Ovary (tissue), 9 donors: ENCODE measurements around the gene NAV2. TPM values are rescaled to one million over a fixed set of nuclear protein-coding genes. Genes with fewer than 3 reads are reported as not detected.
A peak's percentile ranks its signal among the peaks of the same experiment; 100 is the strongest.

ENCODE experiments used
- DNase-seq, 5 donors: peaks; one replicate each; pipeline ENCODE4 v3.0.0-alpha.2; 2019 to 2020
- H3K27ac ChIP-seq, 2 donors: fragments of 200-600 bp; one replicate each; pipeline versions ENCODE4 v1.5.1 to v1.8.0; 2019 to 2022
- H3K27me3 ChIP-seq: fragments of 200-600 bp; one replicate; pipeline ENCODE4 v1.8.0; 2022
- H3K36me3 ChIP-seq: fragments of 200-600 bp; sonication (generic); one replicate; pipeline ENCODE4 v1.5.1; 2019
- H3K4me1 ChIP-seq: one replicate; pipeline ENCODE4 v1.8.1; 2013; ENCODE audit warnings: mild to moderate bottlenecking, moderate library complexity; ENCODE audit not compliant: insufficient read depth
- H3K4me3 ChIP-seq: fragments of 200-600 bp; sonication (generic); one replicate; pipeline ENCODE4 v1.5.1; 2017
- H3K9me3 ChIP-seq, 2 donors: fragments of 200-600 bp in 1 of 2; sonication (generic) in 1 of 2; one replicate each; pipeline versions ENCODE4 v1.5.1 to v1.8.1; 2013 to 2019; ENCODE audit warnings: mild to moderate bottlenecking in 1 of 2, moderate library complexity in 1 of 2
- CTCF ChIP-seq, 3 donors: fragments of 450-650 bp in 2 of 3; fragments of 200-600 bp in 1 of 3; IDR thresholded peaks; one replicate each; pipeline versions ENCODE4 v1.5.1 to v1.8.0; 2016 to 2022; ENCODE audit warnings: antibody characterized with exemption in 3 of 3, mild to moderate bottlenecking in 1 of 3
- EP300 ChIP-seq: sonication (generic); formaldehyde crosslinking; IDR thresholded peaks from one replicate; pipeline ENCODE4 v1.6.1; 2017; ENCODE audit warnings: antibody characterized with exemption
- POLR2A ChIP-seq: fragments of 450-650 bp; IDR thresholded peaks from one replicate; pipeline ENCODE4 v1.6.1; 2017; ENCODE audit warnings: antibody characterized with exemption, mild to moderate bottlenecking, moderate library complexity
- WGBS, 3 donors: extraction: QIAGEN DNeasy Blood & Tissue Kit in 1 of 3; methylation state at CpG; one replicate each; pipeline versions ENCODE4 v1.1.5 to v1.1.7; 2013 to 2017; 5-methylcytosine and 5-hydroxymethylcytosine counted together
- intact Hi-C, 4 donors: fragments of 100-400 bp; cut with DNase I; formaldehyde crosslinking; loops; one replicate each; pipeline versions ENCODE4 v1.11.0 to v1.15.1; 2022 to 2023
- polyA plus RNA-seq, 2 donors: library from polyadenylated mRNA; stranded (reverse); fragments of 200-250 nt in 1 of 2; fragments of 350-450 nt in 1 of 2; fragmentation: Illumina TruSeq in 1 of 2; extraction: RNeasy Lipid Tissue Mini Kit (QIAGEN cat#74804) in 1 of 2; gene quantifications; one replicate each; pipeline ENCODE4 v1.2.3, GENCODE V29; 2013 to 2014
- total RNA-seq, 7 donors: library from RNA; depleted of rRNA in 2 of 7; stranded (reverse); fragments of >200 nt in 2 of 7; fragmentation: NEBNext Ultra II Directional in 3 of 7; extraction: Animal tissue kit (Norgen Biotek cat#: 25700) in 3 of 7; gene quantifications; one replicate each; pipeline versions ENCODE4 v1.1.0 to v1.2.4, GENCODE V29; 2016 to 2023
- donor health status: DM: no; HTN: no; CAD: no; lungs with moderate emphysema.
- donor health status: DM: no; HTN: no; CAD: no.
- donor health status: Bipolar disorder and iron deficiency.
- donor health status: DM: yes; HTN: yes; CAD: no.
- donor health status: DM: no; HTN: no; CAD: no.
- donor health status: DM: yes; HTN: yes; CAD: no.

NAV2 gene
- total and polyA plus RNA-seq, 9 donors = 2.9 to 14.1 (median 7.8) TPM

- 1 to 2% (median 2%) methylated on average over 43 to 45 of the region's 45 CpGs for WGBS, 3 donors
- H3K4me1 ChIP-seq = peaks cover 2% of the 10 kb centered on the region
- no peak overlapping the region for H3K4me3 ChIP-seq
- no peaks in the 10 kb centered on the region for H3K27me3 ChIP-seq
- no peak overlapping the region for H3K27ac ChIP-seq
- intact Hi-C loops = no loop called here
- TF ChIP-seq EP300 (no peak), CTCF (IDR thresholded peaks at IDR 0.05) (no peak), POLR2A (no peak)
- peaks cover 0 to 13% of the 10 kb centered on the region in 2 donors for H3K9me3 ChIP-seq
- DNase-seq = no peak
- no peaks in the 10 kb centered on the region for H3K36me3 ChIP-seq
Measured at GRCh38 chr11:20156876-20157613, 444.4 kb downstream of the NAV2 start.

DNA sequence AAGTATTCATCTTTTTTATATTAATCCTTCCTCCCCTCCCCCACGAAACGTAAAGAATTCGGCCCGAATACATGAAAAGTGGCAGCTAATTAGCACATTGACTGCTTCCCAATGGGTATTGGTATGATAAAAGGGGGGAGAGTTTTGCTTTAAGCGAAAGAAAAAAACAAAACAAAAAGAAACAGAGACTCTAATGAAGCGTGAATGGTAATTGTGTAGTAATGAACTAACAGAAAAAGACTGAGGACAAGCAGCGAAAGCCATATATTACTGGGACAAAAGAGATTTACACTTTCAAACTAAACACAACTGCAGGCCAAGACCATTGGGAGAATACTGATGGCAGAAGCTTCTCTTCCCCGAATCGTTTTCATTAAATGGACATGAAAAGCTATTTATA is 445.1 kb downstream of the NAV2 start:
- H3K27me3 ChIP-seq = no peaks in the 10 kb centered on the region
- 5 to 6% (median 5%) methylated on average over 9 of the region's 9 CpGs for WGBS, 3 donors
- intact Hi-C loops = no loop called here
- DNase-seq = no peak
- no peak for TF ChIP-seq CTCF (IDR thresholded peaks at IDR 0.05)
- no peak for TF ChIP-seq EP300
- no peak for TF ChIP-seq POLR2A
- no peaks in the 10 kb centered on the region for H3K36me3 ChIP-seq
- H3K9me3 ChIP-seq = peaks cover 0 to 13% of the 10 kb centered on the region in 2 donors
- peaks cover 2% of the 10 kb centered on the region for H3K4me1 ChIP-seq
- no peak overlapping the region for H3K4me3 ChIP-seq
- no peak overlapping the region for H3K27ac ChIP-seq

DNA sequence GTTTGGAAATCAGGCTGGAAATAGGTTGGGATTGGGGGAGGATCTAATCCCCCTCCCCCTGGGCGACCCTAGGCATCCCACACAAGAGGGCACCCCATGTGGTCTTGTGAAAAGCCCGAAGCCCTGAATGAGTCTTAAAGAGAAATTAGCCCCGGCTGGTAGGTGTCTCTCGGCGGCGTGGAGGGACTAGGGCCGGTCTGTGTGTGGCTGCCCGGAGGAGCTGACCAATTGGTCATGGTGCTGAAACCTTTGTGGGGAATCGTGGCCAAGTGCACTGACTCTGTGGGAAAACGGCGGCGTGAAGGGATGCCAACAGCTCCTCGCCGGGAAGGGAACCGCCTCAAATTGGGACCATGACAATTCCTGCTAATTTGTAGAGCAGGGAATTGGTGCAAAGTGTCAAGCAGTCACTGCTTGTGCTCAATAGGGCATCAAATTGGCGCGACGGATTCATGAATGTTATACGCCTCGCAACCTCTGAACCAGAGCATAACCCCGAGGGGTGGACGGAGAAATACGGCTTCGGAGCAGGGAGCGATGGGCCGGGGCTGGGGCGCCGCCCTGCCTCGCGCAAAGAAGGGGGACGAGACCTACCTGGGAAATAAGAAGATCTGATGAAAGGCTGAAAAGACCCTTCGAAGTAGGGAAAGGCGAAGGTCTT is 446.1 kb downstream of the NAV2 start:
- DNase-seq = peak in 4 of 5 donors; percentile 17 to 63 (median 46)
- no peaks in the 10 kb centered on the region for H3K27me3 ChIP-seq
- H3K9me3 ChIP-seq = peaks cover 0 to 13% of the 10 kb centered on the region in 2 donors
- no peak overlapping the region for H3K27ac ChIP-seq
- intact Hi-C loops = no loop called here
- WGBS, 3 donors = 3 to 6% (median 5%) methylated on average over 33 of the region's 33 CpGs
- H3K4me3 ChIP-seq = no peak overlapping the region
- TF ChIP-seq POLR2A (no peak), EP300 (no peak), CTCF (IDR thresholded peaks at IDR 0.05) (no peak)
- peaks cover 2% of the 10 kb centered on the region for H3K4me1 ChIP-seq
- no peaks in the 10 kb centered on the region for H3K36me3 ChIP-seq

DNA sequence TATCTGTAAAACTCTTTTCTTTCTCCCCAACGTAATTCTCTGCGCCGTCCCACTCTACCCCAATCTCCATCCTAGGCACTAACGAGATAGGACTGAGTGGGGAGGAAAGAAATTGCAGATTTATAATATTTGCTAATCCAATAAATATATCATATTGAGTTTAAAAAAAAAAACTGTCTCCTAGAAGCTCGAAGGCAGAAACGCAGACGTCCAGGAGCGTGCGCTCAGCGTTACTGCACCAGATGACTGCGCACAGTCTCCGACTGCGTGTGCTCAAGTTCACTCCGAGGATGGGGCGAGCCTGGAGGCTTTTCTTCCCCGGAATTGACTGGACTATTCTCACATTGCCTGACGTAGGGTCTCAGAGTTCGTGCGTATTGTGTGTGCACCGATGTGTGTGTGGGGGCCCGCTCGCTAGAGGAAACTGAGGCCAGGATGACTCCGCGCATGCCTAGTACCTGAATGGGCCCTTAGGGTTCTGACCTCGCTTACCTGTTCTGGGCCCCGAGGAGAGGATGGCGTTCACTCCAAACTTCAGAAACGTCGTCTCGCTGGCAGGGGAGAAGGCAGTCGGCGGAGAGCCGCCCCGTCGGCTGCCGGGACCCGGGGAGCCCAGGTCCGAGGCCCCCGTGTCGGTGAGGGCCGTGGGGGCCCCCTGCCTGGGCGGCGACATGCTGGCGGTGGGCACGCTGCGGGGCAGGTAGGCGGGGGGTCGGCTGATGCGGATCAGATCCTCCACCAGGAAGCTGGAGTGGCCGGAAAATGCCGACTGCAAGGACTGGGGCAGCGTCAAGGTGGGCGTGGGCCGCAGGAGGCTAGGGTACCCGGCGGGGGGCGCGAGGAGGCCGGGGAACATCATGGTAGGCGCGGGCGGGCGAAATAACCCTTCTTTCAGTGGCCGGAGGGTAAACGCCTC is 447.1 kb downstream of the NAV2 start:
- intact Hi-C loops = no loop called here
- 3 to 5% (median 3%) methylated on average over 60 to 65 of the region's 65 CpGs for WGBS, 3 donors
- Histone ChIP-seq H3K27ac (no peak overlapping the region), H3K36me3 (no peaks in the 10 kb centered on the region), H3K27me3 (no peaks in the 10 kb centered on the region), H3K9me3 (peaks cover 0 to 13% of the 10 kb centered on the region in 2 donors), H3K4me3 (no peak overlapping the region), H3K4me1 (peaks cover 2% of the 10 kb centered on the region)
- no peak for DNase-seq
- TF ChIP-seq EP300 (no peak), CTCF (IDR thresholded peaks at IDR 0.05) (no peak), POLR2A (no peak)
